Transverse colon (tissue), 4 donors: ENCODE results near the gene ESYT2. TPM values are rescaled to one million over a fixed set of nuclear protein-coding genes. Genes with fewer than 3 reads are reported as not detected.

Experiments
- DNase-seq: peaks from one replicate; pipeline ENCODE4 v3.0.0-alpha.2; 2019
- H3K27ac ChIP-seq, 4 donors: fragments of 200-600 bp; sonication (generic); 2 replicates each; pipeline ENCODE4 v1.5.1; 2016 to 2018; ENCODE audit warnings: inconsistent platforms in 4 of 4
- H3K27me3 ChIP-seq: fragments of 200-600 bp; sonication (generic); 2 replicates; pipeline ENCODE4 v1.5.1; 2017; ENCODE audit warnings: inconsistent platforms
- H3K36me3 ChIP-seq, 4 donors: fragments of 200-600 bp; sonication (generic); 2 replicates each; pipeline ENCODE4 v1.5.1; 2017 to 2019; ENCODE audit warnings: inconsistent platforms in 4 of 4
- H3K4me1 ChIP-seq, 4 donors: fragments of 200-600 bp; sonication (generic); 2 replicates each; pipeline ENCODE4 v1.5.1; 2017 to 2020; ENCODE audit warnings: inconsistent platforms in 4 of 4
- H3K4me3 ChIP-seq, 4 donors: fragments of 200-600 bp; sonication (generic); 1 replicate in 1 of 4; 2 replicates in 3 of 4; pipeline versions ENCODE4 v1.5.1 to v1.6.1; 2017 to 2019; ENCODE audit warnings: inconsistent platforms in 4 of 4
- H3K9me3 ChIP-seq, 2 donors: fragments of 200-600 bp; sonication (generic); 2 replicates each; pipeline ENCODE4 v1.5.1; 2017 to 2019; ENCODE audit warnings: inconsistent platforms in 2 of 2
- CTCF ChIP-seq, 5 experiments: fragments of 200-600 bp in 3 of 5; fragments of 450-650 bp in 2 of 5; sonication (generic) in 3 of 5; IDR thresholded peaks; 1 replicate in 2 of 5; 2 replicates in 3 of 5; pipeline ENCODE4 v1.5.1; 2016 to 2017; ENCODE audit warnings: antibody characterized with exemption in 5 of 5, inconsistent platforms in 3 of 5, mild to moderate bottlenecking in 2 of 5, moderate library complexity in 1 of 5
- EP300 ChIP-seq: sonication (generic); formaldehyde crosslinking; IDR thresholded peaks from one replicate; pipeline ENCODE4 v1.6.1; 2017; ENCODE audit warnings: antibody characterized with exemption, low read depth
- POLR2A ChIP-seq: fragments of 450-650 bp; IDR thresholded peaks from one replicate; pipeline ENCODE4 v1.6.1; 2016; ENCODE audit warnings: antibody characterized with exemption, mild to moderate bottlenecking, moderate library complexity
- POLR2AphosphoS5 ChIP-seq, 3 donors: sonication (generic); formaldehyde crosslinking; IDR thresholded peaks; one replicate each; pipeline ENCODE4 v1.6.1; 2016; ENCODE audit warnings: antibody characterized with exemption in 3 of 3
- WGBS, 2 donors: methylation state at CpG; one replicate each; pipeline ENCODE4 v1.1.5; 2018; ENCODE audit warnings: low coverage in 1 of 2; 5-methylcytosine and 5-hydroxymethylcytosine counted together
- in situ Hi-C, 4 donors: fragments of 200-750 bp; cut with MboI; loops; one replicate each; pipeline versions ENCODE4 v1.15.0 to v1.15.1; 2017; ENCODE audit warnings: low sequenced_read_pairs in 3 of 4, low pct_ligation_motif_present in 1 of 4, low pct_unique_long_range_greater_than_20kb in 1 of 4
- intact Hi-C: fragments of 100-400 bp; cut with DNase I; formaldehyde crosslinking; loops from one replicate; pipeline ENCODE4 v1.15.1; 2023; ENCODE audit warnings: low total_unique reads
- total RNA-seq, 4 donors: library from RNA; depleted of rRNA; stranded (reverse); fragments of >200 nt; gene quantifications; one replicate each; pipeline ENCODE4 v1.1.0, GENCODE V29; 2016

The ESYT2 gene
- total RNA-seq, 4 donors from 2014 or later, result 78.6 to 113 (median 87.3) TPM

DNA sequence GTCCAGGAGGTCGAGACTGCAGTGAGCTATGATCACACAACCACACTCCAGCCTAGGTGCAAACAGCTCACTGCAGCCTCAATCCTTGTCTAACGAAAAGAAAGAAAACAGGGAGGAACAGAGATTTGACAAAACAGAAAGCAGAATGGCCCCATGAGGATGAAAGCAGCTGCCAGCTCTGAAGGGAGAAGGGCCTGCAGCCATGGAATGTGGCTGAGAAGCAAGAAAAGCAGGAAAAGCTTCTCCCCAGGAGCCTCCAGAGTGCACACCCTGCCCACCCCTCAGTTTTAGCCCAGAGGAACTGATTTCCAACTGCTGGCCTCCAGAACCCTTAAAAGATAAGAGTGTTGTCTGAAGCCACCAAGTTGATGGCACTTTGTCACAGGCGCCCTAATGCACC is 13.0 kb downstream of the ESYT2 start:
- intact Hi-C loops, result no loop called here
- TF ChIP-seq POLR2AphosphoS5 (IDR thresholded peaks at IDR 0.05) (no peak), EP300 (no peak), POLR2A (no peak), CTCF (IDR thresholded peaks at IDR 0.05) (no peak)
- H3K9me3 ChIP-seq, result no peaks in the 10 kb centered on the region
- H3K4me1 ChIP-seq, result peaks cover 49 to 93% (median 72%) of the 10 kb centered on the region in 4 donors
- H3K27ac ChIP-seq, result peak overlapping the region; percentile 90 to 94 (median 92)
- in situ Hi-C loops, result no loop called here
- H3K27me3 ChIP-seq, result no peaks in the 10 kb centered on the region
- no peak for DNase-seq
- no peaks in the 10 kb centered on the region for H3K36me3 ChIP-seq
- H3K4me3 ChIP-seq, result no peak overlapping the region
- WGBS, 2 donors, result 67 to 100% methylated on average over 1 to 3 of the region's 3 CpGs

- intact Hi-C loops (no loop called here), in situ Hi-C loops (no loop called here)
- 90 to 100% methylated on average over 1 to 6 of the region's 6 CpGs for WGBS, 2 donors
- Histone ChIP-seq H3K36me3 (no peaks in the 10 kb centered on the region), H3K4me1 (peaks cover 46 to 93% (median 68%) of the 10 kb centered on the region in 4 donors), H3K9me3 (no peaks in the 10 kb centered on the region), H3K27me3 (no peaks in the 10 kb centered on the region), H3K27ac (peak overlapping the region; percentile 90 to 94 (median 92)), H3K4me3 (no peak overlapping the region)
- DNase-seq, result no peak
- TF ChIP-seq POLR2AphosphoS5 (IDR thresholded peaks at IDR 0.05) (no peak), EP300 (no peak), POLR2A (no peak), CTCF (IDR thresholded peaks at IDR 0.05) (no peak)
These were observed 13.5 kb downstream of the ESYT2 start for GRCh38 chr7:158815800-158816128.

DNA sequence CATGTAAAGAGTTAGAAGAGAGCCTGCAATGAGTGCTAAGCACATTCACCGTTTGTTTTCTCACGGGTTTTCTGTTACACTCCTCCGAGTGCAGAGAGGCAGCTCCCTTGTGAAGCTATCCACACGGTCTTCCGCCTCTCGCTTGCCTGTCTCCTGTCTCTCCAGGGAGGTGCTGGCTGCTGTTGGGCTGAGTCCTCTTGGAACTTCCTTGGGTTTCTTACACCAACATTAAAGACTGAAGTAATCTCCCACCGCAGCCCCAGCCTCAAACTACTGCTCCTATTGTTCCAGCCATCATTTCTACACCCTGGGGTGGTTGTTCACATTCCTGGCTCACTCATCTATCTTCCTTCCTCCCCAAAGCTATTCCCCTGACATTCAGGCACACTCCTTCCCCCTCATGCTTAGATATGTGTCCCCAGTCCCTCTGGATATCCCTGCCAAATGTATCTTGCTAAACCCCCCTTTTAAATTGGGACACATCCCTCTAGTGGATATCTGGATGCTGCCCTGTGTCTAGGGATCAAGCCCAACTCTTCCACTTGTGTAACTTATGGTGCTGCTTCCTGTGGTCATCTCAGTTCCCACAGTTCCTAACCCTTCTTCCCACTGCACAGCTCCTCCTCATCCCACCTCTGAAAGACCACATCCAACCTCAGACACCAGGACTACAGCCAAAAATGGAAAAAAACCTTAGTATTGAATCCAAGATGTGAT is 14.1 kb downstream of the ESYT2 start:
- no peak overlapping the region for H3K4me3 ChIP-seq
- 54 to 66% methylated on average over 2 to 7 of the region's 7 CpGs for WGBS, 2 donors
- in situ Hi-C loops, result no loop called here
- TF ChIP-seq POLR2A, result no peak
- no peak for TF ChIP-seq EP300
- no peak for TF ChIP-seq POLR2AphosphoS5 (IDR thresholded peaks at IDR 0.05)
- TF ChIP-seq CTCF (IDR thresholded peaks at IDR 0.05), result no peak
- no peaks in the 10 kb centered on the region for H3K27me3 ChIP-seq
- H3K27ac ChIP-seq, result peak overlapping the region; percentile 90 to 94 (median 92)
- H3K9me3 ChIP-seq, result no peaks in the 10 kb centered on the region
- no peaks in the 10 kb centered on the region for H3K36me3 ChIP-seq
- H3K4me1 ChIP-seq, result peaks cover 40 to 91% (median 63%) of the 10 kb centered on the region in 4 donors
- intact Hi-C loops, result no loop called here
- no peak for DNase-seq

DNA sequence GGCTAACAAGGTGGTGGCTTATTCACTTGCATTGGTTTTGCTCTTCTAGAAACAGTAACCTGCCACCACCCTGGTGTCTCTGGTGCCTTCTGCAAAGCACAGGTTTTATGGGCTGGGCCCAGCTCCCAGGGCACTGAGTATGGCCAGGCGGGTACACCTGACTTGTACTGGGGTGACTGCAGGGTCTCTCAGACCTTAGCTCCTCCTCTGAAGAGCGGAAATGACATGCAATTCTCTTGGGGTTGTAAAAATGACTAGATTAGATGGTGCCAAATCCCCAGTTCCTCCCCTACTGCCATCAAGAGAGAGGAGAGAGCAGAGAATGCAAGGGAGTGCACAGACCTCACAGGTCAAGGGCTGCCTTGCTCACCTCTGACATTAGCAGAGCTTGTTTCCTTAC is 14.7 kb downstream of the ESYT2 start:
- in situ Hi-C loops, result no loop called here
- intact Hi-C loops, result no loop called here

More for the DNA sequence above, 14.7 kb downstream of the ESYT2 start:
- no peak for DNase-seq
- Histone ChIP-seq H3K4me1 (peaks cover 36 to 88% (median 56%) of the 10 kb centered on the region in 4 donors), H3K27me3 (no peaks in the 10 kb centered on the region), H3K36me3 (no peaks in the 10 kb centered on the region), H3K4me3 (no peak overlapping the region), H3K9me3 (no peaks in the 10 kb centered on the region), H3K27ac (peak overlapping the region; percentile 90 to 94 (median 92))
- TF ChIP-seq EP300 (no peak), CTCF (IDR thresholded peaks at IDR 0.05) (no peak), POLR2A (no peak), POLR2AphosphoS5 (IDR thresholded peaks at IDR 0.05) (no peak)
- 75% methylated on average over 2 of the region's 2 CpGs; no CpG with 5 or more reads in 1 of the 2 donors for WGBS, 2 donors
